ENCODE data around the gene FOXP1. TPM values are rescaled to one million over a fixed set of nuclear protein-coding genes. Genes with fewer than 3 reads are reported as not detected.

The FOXP1 gene
- total and polyA plus RNA-seq, 4 donors = 4.9 to 35.4 (median 32.0) TPM

DNA sequence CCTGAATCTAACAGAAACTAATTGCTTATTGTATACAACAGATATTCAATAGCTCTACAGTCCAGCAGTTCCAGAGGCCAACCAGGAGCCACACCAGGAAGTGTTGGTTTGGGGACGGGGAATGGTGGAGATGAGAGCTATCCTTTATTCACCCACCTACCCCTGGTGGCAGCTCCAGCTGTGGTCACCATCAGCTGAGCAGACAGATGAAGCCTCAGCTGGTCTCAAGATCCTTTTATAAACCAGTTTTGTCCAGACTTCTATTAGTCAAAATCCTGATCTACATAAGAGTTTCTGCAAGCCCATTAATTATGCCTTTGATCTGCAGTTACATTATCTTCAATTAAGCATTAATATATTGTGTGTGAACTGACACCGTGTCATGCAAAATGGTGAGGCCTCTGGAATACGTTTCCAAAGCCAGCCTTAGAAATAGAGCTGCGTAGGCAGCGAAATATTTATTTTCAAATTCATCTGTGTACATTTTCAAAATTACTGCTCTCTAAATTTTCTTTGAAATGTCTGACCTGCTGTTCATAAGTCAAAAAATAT lies 488.8 kb downstream of the FOXP1 start:
- no peak for TF ChIP-seq RXRA (IDR thresholded peaks at IDR 0.05)
- no peak for TF ChIP-seq NR2F2 (IDR thresholded peaks at IDR 0.05)
- TF ChIP-seq YY1 (IDR thresholded peaks at IDR 0.05) = no peak
- no peak for TF ChIP-seq JUND (IDR thresholded peaks at IDR 0.05)
- no peak for TF ChIP-seq FOXA1 (IDR thresholded peaks at IDR 0.05)
- TF ChIP-seq, protein P1, sequence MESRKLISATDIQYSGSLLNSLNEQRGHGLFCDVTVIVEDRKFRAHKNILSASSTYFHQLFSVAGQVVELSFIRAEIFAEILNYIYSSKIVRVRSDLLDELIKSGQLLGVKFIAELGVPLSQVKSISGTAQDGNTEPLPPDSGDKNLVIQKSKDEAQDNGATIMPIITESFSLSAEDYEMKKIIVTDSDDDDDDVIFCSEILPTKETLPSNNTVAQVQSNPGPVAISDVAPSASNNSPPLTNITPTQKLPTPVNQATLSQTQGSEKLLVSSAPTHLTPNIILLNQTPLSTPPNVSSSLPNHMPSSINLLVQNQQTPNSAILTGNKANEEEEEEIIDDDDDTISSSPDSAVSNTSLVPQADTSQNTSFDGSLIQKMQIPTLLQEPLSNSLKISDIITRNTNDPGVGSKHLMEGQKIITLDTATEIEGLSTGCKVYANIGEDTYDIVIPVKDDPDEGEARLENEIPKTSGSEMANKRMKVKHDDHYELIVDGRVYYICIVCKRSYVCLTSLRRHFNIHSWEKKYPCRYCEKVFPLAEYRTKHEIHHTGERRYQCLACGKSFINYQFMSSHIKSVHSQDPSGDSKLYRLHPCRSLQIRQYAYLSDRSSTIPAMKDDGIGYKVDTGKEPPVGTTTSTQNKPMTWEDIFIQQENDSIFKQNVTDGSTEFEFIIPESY (IDR thresholded peaks at IDR 0.05) = no peak
- TF ChIP-seq, protein P2, sequence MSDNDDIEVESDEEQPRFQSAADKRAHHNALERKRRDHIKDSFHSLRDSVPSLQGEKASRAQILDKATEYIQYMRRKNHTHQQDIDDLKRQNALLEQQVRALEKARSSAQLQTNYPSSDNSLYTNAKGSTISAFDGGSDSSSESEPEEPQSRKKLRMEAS (IDR thresholded peaks at IDR 0.05) = no peak
- no peak for TF ChIP-seq HNF4A (conservative IDR thresholded peaks at IDR 0.05)
- TF ChIP-seq GABPA (IDR thresholded peaks at IDR 0.05 in 1 of 2, conservative IDR thresholded peaks at IDR 0.05 in 1 of 2) = no peak
- Histone ChIP-seq H3K36me3 (ENCODE audit: control insufficient read depth in 4 of 4, insufficient read depth in 3 of 4, low read depth in 1 of 4, low read length in 3 of 4) (peaks cover 0 to 5% (median 0%) of the 10 kb centered on the region in 4 donors), H3K9ac (ENCODE audit: low read depth in 1 of 2, low read length in 2 of 2) (no peak overlapping the region), H3K4me1 (ENCODE audit: control insufficient read depth in 4 of 4, insufficient read depth in 4 of 4, low read length in 3 of 4) (peaks cover 0 to 3% (median 0%) of the 10 kb centered on the region in 4 donors), H3K27me3 (ENCODE audit: control insufficient read depth in 4 of 4, insufficient read depth in 4 of 4, low read length in 3 of 4) (no peaks in the 10 kb centered on the region), H3K9me3 (ENCODE audit: control insufficient read depth in 4 of 4, low read length in 3 of 4) (no peaks in the 10 kb centered on the region), H3K27ac (ENCODE audit: low read depth in 1 of 2, low read length in 2 of 2) (no peak overlapping the region), H3K4me3 (ENCODE audit: low read depth in 1 of 3, low read length in 3 of 3) (no peak overlapping the region)
- no peak for DNase-seq (ENCODE audit: low spot score)
- WGBS = 97% methylated on average over 5 of the region's 5 CpGs

- no peak overlapping the region for H3K9ac ChIP-seq (ENCODE audit: low read depth in 1 of 2, low read length in 2 of 2)
- H3K4me1 ChIP-seq (ENCODE audit: control insufficient read depth in 4 of 4, insufficient read depth in 4 of 4, low read length in 3 of 4) = peaks cover 6 to 14% (median 8%) of the 10 kb centered on the region in 4 donors
- no peak overlapping the region for H3K27ac ChIP-seq (ENCODE audit: low read depth in 1 of 2, low read length in 2 of 2)
- no peak for TF ChIP-seq SP1 (IDR thresholded peaks at IDR 0.05)
- TF ChIP-seq CTCF (IDR thresholded peaks at IDR 0.05; ENCODE audit: low read depth, low read length, missing input control) = no peak
- TF ChIP-seq EGR1 (IDR thresholded peaks at IDR 0.05; ENCODE audit: low read depth in 2 of 2) = no peak
- no peak for TF ChIP-seq JUND (IDR thresholded peaks at IDR 0.05)
- no peak for TF ChIP-seq RXRA (IDR thresholded peaks at IDR 0.05)
- TF ChIP-seq, protein P3, sequence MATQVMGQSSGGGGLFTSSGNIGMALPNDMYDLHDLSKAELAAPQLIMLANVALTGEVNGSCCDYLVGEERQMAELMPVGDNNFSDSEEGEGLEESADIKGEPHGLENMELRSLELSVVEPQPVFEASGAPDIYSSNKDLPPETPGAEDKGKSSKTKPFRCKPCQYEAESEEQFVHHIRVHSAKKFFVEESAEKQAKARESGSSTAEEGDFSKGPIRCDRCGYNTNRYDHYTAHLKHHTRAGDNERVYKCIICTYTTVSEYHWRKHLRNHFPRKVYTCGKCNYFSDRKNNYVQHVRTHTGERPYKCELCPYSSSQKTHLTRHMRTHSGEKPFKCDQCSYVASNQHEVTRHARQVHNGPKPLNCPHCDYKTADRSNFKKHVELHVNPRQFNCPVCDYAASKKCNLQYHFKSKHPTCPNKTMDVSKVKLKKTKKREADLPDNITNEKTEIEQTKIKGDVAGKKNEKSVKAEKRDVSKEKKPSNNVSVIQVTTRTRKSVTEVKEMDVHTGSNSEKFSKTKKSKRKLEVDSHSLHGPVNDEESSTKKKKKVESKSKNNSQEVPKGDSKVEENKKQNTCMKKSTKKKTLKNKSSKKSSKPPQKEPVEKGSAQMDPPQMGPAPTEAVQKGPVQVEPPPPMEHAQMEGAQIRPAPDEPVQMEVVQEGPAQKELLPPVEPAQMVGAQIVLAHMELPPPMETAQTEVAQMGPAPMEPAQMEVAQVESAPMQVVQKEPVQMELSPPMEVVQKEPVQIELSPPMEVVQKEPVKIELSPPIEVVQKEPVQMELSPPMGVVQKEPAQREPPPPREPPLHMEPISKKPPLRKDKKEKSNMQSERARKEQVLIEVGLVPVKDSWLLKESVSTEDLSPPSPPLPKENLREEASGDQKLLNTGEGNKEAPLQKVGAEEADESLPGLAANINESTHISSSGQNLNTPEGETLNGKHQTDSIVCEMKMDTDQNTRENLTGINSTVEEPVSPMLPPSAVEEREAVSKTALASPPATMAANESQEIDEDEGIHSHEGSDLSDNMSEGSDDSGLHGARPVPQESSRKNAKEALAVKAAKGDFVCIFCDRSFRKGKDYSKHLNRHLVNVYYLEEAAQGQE (IDR thresholded peaks at IDR 0.05) = no peak
- no peak for TF ChIP-seq YY1 (IDR thresholded peaks at IDR 0.05)
- TF ChIP-seq GABPA (IDR thresholded peaks at IDR 0.05 in 1 of 2, conservative IDR thresholded peaks at IDR 0.05 in 1 of 2) = no peak
- TF ChIP-seq, protein P1 (IDR thresholded peaks at IDR 0.05) = no peak
- no peak for TF ChIP-seq HNF4G (IDR thresholded peaks at IDR 0.05)
- TF ChIP-seq RAD21 (IDR thresholded peaks at IDR 0.05) = no peak
- TF ChIP-seq, protein P4, sequence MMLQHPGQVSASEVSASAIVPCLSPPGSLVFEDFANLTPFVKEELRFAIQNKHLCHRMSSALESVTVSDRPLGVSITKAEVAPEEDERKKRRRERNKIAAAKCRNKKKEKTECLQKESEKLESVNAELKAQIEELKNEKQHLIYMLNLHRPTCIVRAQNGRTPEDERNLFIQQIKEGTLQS (IDR thresholded peaks at IDR 0.05) = no peak
- TF ChIP-seq HNF4A (conservative IDR thresholded peaks at IDR 0.05) = no peak
- H3K9me3 ChIP-seq (ENCODE audit: control insufficient read depth in 4 of 4, low read length in 3 of 4) = no peaks in the 10 kb centered on the region
- DNase-seq (ENCODE audit: low spot score) = no peak
- no peaks in the 10 kb centered on the region for H3K27me3 ChIP-seq (ENCODE audit: control insufficient read depth in 4 of 4, insufficient read depth in 4 of 4, low read length in 3 of 4)
- no peaks in the 10 kb centered on the region for H3K36me3 ChIP-seq (ENCODE audit: control insufficient read depth in 4 of 4, insufficient read depth in 3 of 4, low read depth in 1 of 4, low read length in 3 of 4)
- no peak overlapping the region for H3K4me3 ChIP-seq (ENCODE audit: low read depth in 1 of 3, low read length in 3 of 3)
- WGBS = 98% methylated on average over 4 of the region's 4 CpGs
Observed at GRCh38 chr3:71092665-71093064, 490.9 kb downstream of the FOXP1 start.
